ENCODE measurements around the gene FBXL19. TPM values are rescaled to one million over a fixed set of nuclear protein-coding genes. Genes with fewer than 3 reads are reported as not detected.

Gene FBXL19
- total and polyA plus RNA-seq, 2 of the 13 experiments (the other 11 are each of a cell fraction or from before 2014, with no cell fraction given), result 6.0 to 13.7 TPM

DNA sequence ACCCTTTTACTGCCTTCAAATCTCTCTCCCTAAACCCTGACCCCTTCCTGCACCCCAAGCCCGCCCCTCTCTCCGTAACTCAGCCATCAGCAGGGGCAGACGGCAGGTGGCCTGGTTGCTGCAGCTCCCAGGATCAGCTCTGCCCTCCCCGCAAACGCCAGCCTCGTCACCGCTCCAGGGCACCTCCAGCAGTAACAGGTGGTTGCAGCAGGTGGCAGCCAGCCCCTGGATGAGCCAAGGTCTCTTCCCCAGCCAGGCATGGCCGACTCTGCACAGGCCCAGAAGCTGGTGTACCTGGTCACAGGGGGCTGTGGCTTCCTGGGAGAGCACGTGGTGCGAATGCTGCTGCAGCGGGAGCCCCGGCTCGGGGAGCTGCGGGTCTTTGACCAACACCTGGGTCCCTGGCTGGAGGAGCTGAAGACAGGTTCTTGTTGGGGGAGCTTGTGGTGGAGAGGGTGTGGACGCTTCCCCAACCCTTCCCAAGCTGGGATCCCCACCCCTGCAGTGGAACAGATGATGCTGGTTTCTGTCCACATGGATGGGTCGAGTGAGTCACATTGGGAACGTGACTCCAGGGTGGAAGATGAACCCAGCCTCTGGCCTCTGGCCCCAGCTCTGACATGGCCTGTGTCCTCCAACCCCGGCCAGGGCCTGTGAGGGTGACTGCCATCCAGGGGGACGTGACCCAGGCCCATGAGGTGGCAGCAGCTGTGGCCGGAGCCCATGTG, 62.2 kb downstream of the FBXL19 start (continued):
- TF ChIP-seq, protein P1, sequence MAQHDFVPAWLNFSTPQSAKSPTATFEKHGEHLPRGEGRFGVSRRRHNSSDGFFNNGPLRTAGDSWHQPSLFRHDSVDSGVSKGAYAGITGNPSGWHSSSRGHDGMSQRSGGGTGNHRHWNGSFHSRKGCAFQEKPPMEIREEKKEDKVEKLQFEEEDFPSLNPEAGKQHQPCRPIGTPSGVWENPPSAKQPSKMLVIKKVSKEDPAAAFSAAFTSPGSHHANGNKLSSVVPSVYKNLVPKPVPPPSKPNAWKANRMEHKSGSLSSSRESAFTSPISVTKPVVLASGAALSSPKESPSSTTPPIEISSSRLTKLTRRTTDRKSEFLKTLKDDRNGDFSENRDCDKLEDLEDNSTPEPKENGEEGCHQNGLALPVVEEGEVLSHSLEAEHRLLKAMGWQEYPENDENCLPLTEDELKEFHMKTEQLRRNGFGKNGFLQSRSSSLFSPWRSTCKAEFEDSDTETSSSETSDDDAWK (CRISPR knock-in tag; IDR thresholded peaks at IDR 0.05), result no peak
- TF ChIP-seq ZIK1 (CRISPR knock-in tag; IDR thresholded peaks at IDR 0.05; ENCODE audit: borderline replicate concordance, low read depth) (peak; percentile 69; the same call in 1 of the 2 replicates), PHF20 (CRISPR knock-in tag; IDR thresholded peaks at IDR 0.05) (no peak; the same call in 1 of the 2 replicates), SNAI1 (CRISPR knock-in tag; IDR thresholded peaks at IDR 0.05; ENCODE audit: borderline replicate concordance) (no peak; the same call in 1 of the 2 replicates), SKI (IDR thresholded peaks at IDR 0.05; ENCODE audit: partially characterized antibody) (no peak), SMAD1 (CRISPR knock-in tag; IDR thresholded peaks at IDR 0.05; ENCODE audit: borderline replicate concordance, low read depth) (0 out of 2 replicates have a peak, but pooled peaks have one; percentile 83), NFKBIZ (CRISPR knock-in tag; IDR thresholded peaks at IDR 0.05) (no peak), ZNF550 (CRISPR knock-in tag; IDR thresholded peaks at IDR 0.05; ENCODE audit: borderline replicate concordance) (no peak), IKZF1 (IDR thresholded peaks at IDR 0.05) (no peak), RBFOX2 (IDR thresholded peaks at IDR 0.05; ENCODE audit: low read depth, low read length) (no peak; the same call in 1 of the 2 replicates), TFDP2 (CRISPR knock-in tag; IDR thresholded peaks at IDR 0.05) (peak; percentile 35; the same call in 1 of the 2 replicates), DMAP1 (CRISPR knock-in tag; IDR thresholded peaks at IDR 0.05) (peak; percentile 66; the same call in 1 of the 2 replicates), PHF5A (CRISPR knock-in tag; IDR thresholded peaks at IDR 0.05; ENCODE audit: low read depth, unreplicated experiment) (no peak), IKZF4 (CRISPR knock-in tag; IDR thresholded peaks at IDR 0.05; ENCODE audit: borderline replicate concordance, low read depth, not compliant biosample characterization) (no peak), ZNF549 (CRISPR knock-in tag; IDR thresholded peaks at IDR 0.05) (no peak), BCL3 (CRISPR knock-in tag; IDR thresholded peaks at IDR 0.05) (peak; percentile 90), TGIF2 (CRISPR knock-in tag; IDR thresholded peaks at IDR 0.05) (no peak), KLF12 (CRISPR knock-in tag; IDR thresholded peaks at IDR 0.05; ENCODE audit: borderline replicate concordance) (no peak; the same call in 1 of the 2 replicates), MAFF (IDR thresholded peaks at IDR 0.05; ENCODE audit: low read depth, low read length) (no peak), ZFP37 (CRISPR knock-in tag; IDR thresholded peaks at IDR 0.05; ENCODE audit: borderline replicate concordance) (0 out of 2 replicates have a peak, but pooled peaks have one; percentile 8), SP4 (CRISPR knock-in tag; IDR thresholded peaks at IDR 0.05) (no peak; the same call in 1 of the 2 replicates), ZKSCAN5 (CRISPR knock-in tag; IDR thresholded peaks at IDR 0.05) (no peak), MAX (IDR thresholded peaks at IDR 0.05) (peak; percentile 87), TCF12 (IDR thresholded peaks at IDR 0.05) (no peak), TCF12 (CRISPR knock-in tag; IDR thresholded peaks at IDR 0.05) (no peak)
- TF ChIP-seq, protein P2, sequence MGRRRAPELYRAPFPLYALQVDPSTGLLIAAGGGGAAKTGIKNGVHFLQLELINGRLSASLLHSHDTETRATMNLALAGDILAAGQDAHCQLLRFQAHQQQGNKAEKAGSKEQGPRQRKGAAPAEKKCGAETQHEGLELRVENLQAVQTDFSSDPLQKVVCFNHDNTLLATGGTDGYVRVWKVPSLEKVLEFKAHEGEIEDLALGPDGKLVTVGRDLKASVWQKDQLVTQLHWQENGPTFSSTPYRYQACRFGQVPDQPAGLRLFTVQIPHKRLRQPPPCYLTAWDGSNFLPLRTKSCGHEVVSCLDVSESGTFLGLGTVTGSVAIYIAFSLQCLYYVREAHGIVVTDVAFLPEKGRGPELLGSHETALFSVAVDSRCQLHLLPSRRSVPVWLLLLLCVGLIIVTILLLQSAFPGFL (CRISPR knock-in tag; IDR thresholded peaks at IDR 0.05), result no peak

Data from HepG2 (cell line).